Left ventricle myocardium inferior (tissue), 1 donor: Measurements from ENCODE around the gene CCDC38. TPM values are rescaled to one million over a fixed set of nuclear protein-coding genes. Genes with fewer than 3 reads are reported as not detected.
A peak's percentile ranks its signal among the peaks of the same experiment; 100 is the strongest.

Experiments used
- DNase-seq: peaks from one replicate; pipeline ENCODE4 v3.0.0-alpha.2; 2020
- H3K27ac ChIP-seq: fragments of 200-600 bp; replicated peaks from 2 replicates; pipeline ENCODE4 v1.8.0; 2021
- H3K27me3 ChIP-seq: fragments of 200-600 bp; 2 replicates; pipeline ENCODE4 v1.8.0; 2021; ENCODE audit warnings: low read depth
- H3K36me3 ChIP-seq: fragments of 200-600 bp; 2 replicates; pipeline ENCODE4 v1.8.0; 2021
- H3K4me1 ChIP-seq: fragments of 200-600 bp; 2 replicates; pipeline ENCODE4 v1.8.0; 2021
- H3K4me3 ChIP-seq: fragments of 200-600 bp; 2 replicates; pipeline ENCODE4 v1.8.0; 2021; ENCODE audit warnings: mild to moderate bottlenecking, moderate library complexity
- H3K9me3 ChIP-seq: fragments of 200-600 bp; replicated peaks from 2 replicates; pipeline ENCODE4 v1.8.0; 2021
- CTCF ChIP-seq: fragments of 200-600 bp; IDR thresholded peaks from 2 replicates; pipeline ENCODE4 v1.8.0; 2021; ENCODE audit warnings: antibody characterized with exemption, mild to moderate bottlenecking, borderline replicate concordance
- intact Hi-C: fragments of 100-400 bp; cut with micrococcal nuclease; formaldehyde crosslinking; loops from one replicate; pipeline ENCODE4 v1.11.0; 2022
- total RNA-seq: library from RNA; stranded (reverse); fragmentation: NEBNext Ultra II Directional; extraction: Animal tissue kit (Norgen Biotek cat#: 25700); gene quantifications from one replicate; pipeline ENCODE4 v1.2.1, GENCODE V29; 2021
- donor health status: DM: no; HTN: yes; CAD: no; lungs with severe emphysema.

Gene CCDC38
- total RNA-seq, 1 donor from 2014 or later: 0.22 TPM

DNA sequence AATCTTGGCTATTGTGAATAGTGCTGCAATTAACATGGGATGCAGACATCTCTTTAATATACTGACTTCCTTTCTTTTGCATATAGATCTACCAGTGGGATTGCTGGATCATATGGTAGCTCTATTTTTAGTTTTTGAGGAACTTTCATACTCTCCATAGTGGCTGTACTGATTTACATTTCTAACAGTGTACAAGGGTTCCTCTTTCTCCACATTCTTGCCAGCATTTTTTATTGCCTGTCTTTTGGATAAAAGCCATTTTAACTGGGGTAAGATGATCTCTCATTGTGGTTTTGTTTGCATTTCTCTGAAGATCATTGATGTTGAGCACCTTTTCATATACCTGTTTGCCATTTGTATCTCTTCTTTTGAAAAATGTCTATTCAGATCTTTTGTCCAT, 9.1 kb upstream of the CCDC38 start:
- H3K4me1 ChIP-seq: no peaks in the 10 kb centered on the region
- H3K36me3 ChIP-seq: no peaks in the 10 kb centered on the region
- intact Hi-C loops: no loop called here
- no peak for TF ChIP-seq CTCF
- no peak overlapping the region for H3K27ac ChIP-seq
- DNase-seq: no peak
- H3K27me3 ChIP-seq: peaks cover 1% of the 10 kb centered on the region
- no peaks in the 10 kb centered on the region for H3K9me3 ChIP-seq
- H3K4me3 ChIP-seq: no peak overlapping the region

DNA sequence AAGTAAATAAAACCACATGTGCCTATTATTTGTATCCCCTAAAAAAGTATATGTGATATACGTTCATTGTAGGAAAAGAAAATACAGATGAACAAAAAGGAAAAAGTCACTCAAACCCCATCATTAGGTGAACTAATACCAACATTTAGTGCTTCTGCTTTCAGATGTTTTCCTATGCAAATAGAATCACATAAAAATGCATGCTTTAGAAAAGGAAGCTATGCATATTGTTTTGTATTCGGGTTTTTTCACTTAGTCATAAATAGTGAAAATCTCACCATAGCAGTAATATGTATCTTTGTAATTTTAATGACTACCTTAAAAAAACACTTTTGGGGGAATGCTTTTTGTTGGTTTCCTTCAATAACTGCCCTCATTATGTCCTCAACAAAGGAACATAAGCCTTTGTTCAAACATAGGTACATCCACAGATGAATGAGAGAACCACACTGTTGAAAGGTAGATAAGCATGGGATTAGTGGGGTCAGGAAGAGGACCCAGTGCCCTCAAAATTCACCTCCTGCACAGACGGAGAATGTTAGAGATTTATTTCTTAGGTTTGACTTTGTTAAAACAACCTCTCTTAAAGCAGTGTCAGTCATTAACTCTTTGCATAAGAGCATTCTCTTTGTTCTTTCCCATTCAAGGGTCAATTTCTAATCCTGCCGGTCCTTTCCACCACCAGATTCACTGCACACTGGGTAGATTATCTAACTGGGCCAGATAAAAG, 7.2 kb upstream of the CCDC38 start:
- Histone ChIP-seq H3K27ac (no peak overlapping the region), H3K4me1 (no peaks in the 10 kb centered on the region), H3K27me3 (no peaks in the 10 kb centered on the region), H3K4me3 (no peak overlapping the region), H3K9me3 (no peaks in the 10 kb centered on the region), H3K36me3 (no peaks in the 10 kb centered on the region)
- no peak for TF ChIP-seq CTCF
- intact Hi-C loops: no loop called here
- DNase-seq: no peak

- intact Hi-C loops: no loop called here
- DNase-seq: no peak
- Histone ChIP-seq H3K4me1 (peaks cover 21% of the 10 kb centered on the region), H3K27me3 (no peaks in the 10 kb centered on the region), H3K4me3 (no peak overlapping the region), H3K9me3 (no peaks in the 10 kb centered on the region), H3K36me3 (no peaks in the 10 kb centered on the region), H3K27ac (no peak overlapping the region)
- no peak for TF ChIP-seq CTCF
Measured at GRCh38 chr12:95944108-95944704, 1.8 kb upstream of the CCDC38 start.

- Histone ChIP-seq H3K4me3 (peak within 1 kb of the TSS; percentile 85), H3K4me1 (peaks cover 21% of the 10 kb centered on the region), H3K9me3 (no peaks in the 10 kb centered on the region), H3K27ac (peak within 1 kb of the TSS; percentile 81), H3K27me3 (no peaks in the 10 kb centered on the region), H3K36me3 (no peaks in the 10 kb centered on the region)
- intact Hi-C loops: no loop called here
- TF ChIP-seq CTCF: peak; percentile 55
- DNase-seq: peak; percentile 44
Measured at GRCh38 chr12:95943330-95943842, 972 bp upstream of the CCDC38 start, which contains the start of gene AMDHD1. TSS of gene AMDHD1 (plus strand) at chr12:95943331. CDS start at chr12:95943399, 68 bp downstream.

GRCh38 chr12:95942101-95942523, 302 bp downstream of the CCDC38 start:
- intact Hi-C loops: no loop called here
- Histone ChIP-seq H3K27ac (peak overlapping the region; percentile 81), H3K4me1 (peaks cover 21% of the 10 kb centered on the region), H3K9me3 (no peaks in the 10 kb centered on the region), H3K27me3 (no peaks in the 10 kb centered on the region), H3K4me3 (peak overlapping the region; percentile 85), H3K36me3 (no peaks in the 10 kb centered on the region)
- no peak for TF ChIP-seq CTCF
- DNase-seq: no peak
